Activated CD8-positive, alpha-beta T cell treated with anti-CD3 and anti-CD28 coated beads for 36 hours (primary cell): ENCODE data around the gene PRSS3. TPM values are rescaled to one million over a fixed set of nuclear protein-coding genes. Genes with fewer than 3 reads are reported as not detected.

Source experiments
- ATAC-seq: fragments of 200-7000 bp; cut with Tn5 transposase; one replicate; pipeline ENCODE4 v1.10.0; 2021; ENCODE audit warnings: mild to moderate bottlenecking, moderate library complexity
- CTCF ChIA-PET: fragments of 350-600 bp; sonication (Branson Sonifier 250); formaldehyde crosslinking; loops from one replicate; lab custom pipeline; 2021; ENCODE audit warnings: antibody characterized with exemption; lab: Charles Lee
- POLR2A ChIA-PET: fragments of 350-600 bp; sonication (Branson Sonifier 250); formaldehyde crosslinking; loops from one replicate; lab custom pipeline; 2021; ENCODE audit warnings: antibody characterized with exemption; lab: Charles Lee
- DNase-seq: peaks from one replicate; pipeline ENCODE4 v3.0.0-alpha.2; 2020
- H3K27ac Mint-ChIP-seq: one replicate; pipeline ENCODE4 v1.8.0; 2021; ENCODE audit warnings: mild to moderate bottlenecking, mixed read lengths
- H3K27me3 Mint-ChIP-seq: one replicate; pipeline ENCODE4 v1.8.0; 2021; ENCODE audit warnings: mixed read lengths
- H3K36me3 Mint-ChIP-seq: one replicate; pipeline ENCODE4 v1.8.0; 2021; ENCODE audit warnings: low read depth, mixed read lengths
- H3K4me1 Mint-ChIP-seq: one replicate; pipeline ENCODE4 v1.8.0; 2021; ENCODE audit warnings: low read depth, mixed read lengths
- H3K4me3 Mint-ChIP-seq: one replicate; pipeline ENCODE4 v1.8.0; 2021; ENCODE audit warnings: mild to moderate bottlenecking, moderate library complexity, mixed read lengths
- H3K9me3 Mint-ChIP-seq: one replicate; pipeline ENCODE4 v1.8.0; 2021; ENCODE audit warnings: mixed read lengths
- CTCF ChIP-seq: fragments of 200-600 bp; IDR thresholded peaks from one replicate; pipeline ENCODE4 v1.8.0; 2022; ENCODE audit warnings: antibody characterized with exemption, mild to moderate bottlenecking
- intact Hi-C: fragments of 100-400 bp; cut with micrococcal nuclease; formaldehyde crosslinking; loops from one replicate; pipeline ENCODE4 v1.10.0; 2022
- total RNA-seq, 2 experiments: library from RNA; stranded (reverse); gene quantifications; one replicate each; pipeline ENCODE4 v1.2.3, GENCODE V29; 2021

PRSS3 gene
- total RNA-seq, 2 experiments from 2014 or later, result not detected

GRCh38 chr9:33809506-33809905 is 14.1 kb downstream of the PRSS3 start:
- ChIA-PET CTCF (no interaction called here), POLR2A (no interaction called here)
- no peak overlapping the region for H3K4me3 Mint-ChIP-seq
- ATAC-seq, result no peak
- TF ChIP-seq CTCF, result no peak
- H3K27me3 Mint-ChIP-seq, result peaks cover 2% of the 10 kb centered on the region
- intact Hi-C loops, result no loop called here
- H3K9me3 Mint-ChIP-seq, result no peaks in the 10 kb centered on the region
- DNase-seq, result no peak
- no peaks in the 10 kb centered on the region for H3K36me3 Mint-ChIP-seq
- H3K27ac Mint-ChIP-seq, result no peak overlapping the region
- H3K4me1 Mint-ChIP-seq, result peaks cover 9% of the 10 kb centered on the region

GRCh38 chr9:33813712-33814641 is 18.6 kb downstream of the PRSS3 start:
- peaks cover 5% of the 10 kb centered on the region for H3K36me3 Mint-ChIP-seq
- peak overlapping the region; percentile 52 for H3K27ac Mint-ChIP-seq
- intact Hi-C loops, result loop anchor here (1.0 kb wide), 1 partner anchor 38 kb away; no protein-coding TSS in a partner anchor
- H3K9me3 Mint-ChIP-seq, result no peaks in the 10 kb centered on the region
- ChIA-PET POLR2A (interaction anchor here (0.9 to 1.3 kb wide), 4 partner anchors 9 to 110 kb away, joined by 3 read pairs; partner anchors contain the start of gene PRSS3), CTCF (interaction anchor here (0.6 to 3.4 kb wide), 39 partner anchors 9 to 564 kb away, joined by 3 to 38 read pairs (median 4); no protein-coding TSS in a partner anchor)
- TF ChIP-seq CTCF, result peak; percentile 76
- H3K4me3 Mint-ChIP-seq, result no peak overlapping the region
- peak; percentile 30 for DNase-seq
- peaks cover 28% of the 10 kb centered on the region for H3K4me1 Mint-ChIP-seq
- ATAC-seq, result no peak
- peaks cover 2% of the 10 kb centered on the region for H3K27me3 Mint-ChIP-seq

- H3K9me3 Mint-ChIP-seq, result no peaks in the 10 kb centered on the region
- peak overlapping the region; percentile 89 for H3K4me3 Mint-ChIP-seq
- H3K36me3 Mint-ChIP-seq, result peaks cover 12% of the 10 kb centered on the region
- DNase-seq (no peak), ATAC-seq (no peak)
- ChIA-PET POLR2A (interaction anchor here (0.9 to 2.4 kb wide), 4 partner anchors 8 to 233 kb away, joined by 3 to 9 read pairs (median 6); partner anchors contain the start of gene UBAP2), CTCF (interaction anchor here (1.4 to 3.4 kb wide), 5 partner anchors 20 to 119 kb away, joined by 3 to 38 read pairs (median 4); no protein-coding TSS in a partner anchor)
- TF ChIP-seq CTCF, result no peak
- H3K27ac Mint-ChIP-seq, result peak overlapping the region; percentile 92
- intact Hi-C loops, result no loop called here
- peaks cover 2% of the 10 kb centered on the region for H3K27me3 Mint-ChIP-seq
- H3K4me1 Mint-ChIP-seq, result peaks cover 42% of the 10 kb centered on the region
Measured at GRCh38 chr9:33815781-33816180, 20.4 kb downstream of the PRSS3 start.

GRCh38 chr9:33816327-33817252 is 21.2 kb downstream of the PRSS3 start, which contains the start of gene UBE2R2:
Gene UBE2R2, plus strand, starts transcription at chr9:33817160. Its CDS starts 598 bp downstream, at chr9:33817758.
- intact Hi-C loops, result no loop called here
- CTCF ChIA-PET, result interaction anchor here (1.0 to 1.4 kb wide), 2 partner anchors 19 to 104 kb away, joined by 3 to 4 read pairs; no protein-coding TSS in a partner anchor

More at GRCh38 chr9:33816327-33817252, 21.2 kb downstream of the PRSS3 start, which contains the start of gene UBE2R2:
- Mint-ChIP-seq H3K4me3 (peak within 1 kb of the TSS; percentile 89), H3K27me3 (no peaks in the 10 kb centered on the region), H3K27ac (peak within 1 kb of the TSS; percentile 97), H3K4me1 (peaks cover 48% of the 10 kb centered on the region), H3K9me3 (no peaks in the 10 kb centered on the region), H3K36me3 (peaks cover 13% of the 10 kb centered on the region)
- TF ChIP-seq CTCF, result no peak
- peak; percentile 93 for DNase-seq
- peak; percentile 81 for ATAC-seq
- POLR2A ChIA-PET, result interaction anchor here (0.9 to 2.4 kb wide), 4 partner anchors 9 to 232 kb away, joined by 3 to 9 read pairs (median 6); partner anchors contain the start of gene UBAP2
